HG02870 (cell line): ENCODE results near the gene HARBI1.

Source experiments
- ATAC-seq: cut with Tn5 transposase; IDR thresholded peaks from one replicate; pipeline ENCODE4 v1.9.1; 2021; ENCODE audit warnings: mild to moderate bottlenecking, moderate library complexity; ENCODE audit not compliant: unreplicated experiment

HARBI1 gene, protein sequence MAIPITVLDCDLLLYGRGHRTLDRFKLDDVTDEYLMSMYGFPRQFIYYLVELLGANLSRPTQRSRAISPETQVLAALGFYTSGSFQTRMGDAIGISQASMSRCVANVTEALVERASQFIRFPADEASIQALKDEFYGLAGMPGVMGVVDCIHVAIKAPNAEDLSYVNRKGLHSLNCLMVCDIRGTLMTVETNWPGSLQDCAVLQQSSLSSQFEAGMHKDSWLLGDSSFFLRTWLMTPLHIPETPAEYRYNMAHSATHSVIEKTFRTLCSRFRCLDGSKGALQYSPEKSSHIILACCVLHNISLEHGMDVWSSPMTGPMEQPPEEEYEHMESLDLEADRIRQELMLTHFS

DNA sequence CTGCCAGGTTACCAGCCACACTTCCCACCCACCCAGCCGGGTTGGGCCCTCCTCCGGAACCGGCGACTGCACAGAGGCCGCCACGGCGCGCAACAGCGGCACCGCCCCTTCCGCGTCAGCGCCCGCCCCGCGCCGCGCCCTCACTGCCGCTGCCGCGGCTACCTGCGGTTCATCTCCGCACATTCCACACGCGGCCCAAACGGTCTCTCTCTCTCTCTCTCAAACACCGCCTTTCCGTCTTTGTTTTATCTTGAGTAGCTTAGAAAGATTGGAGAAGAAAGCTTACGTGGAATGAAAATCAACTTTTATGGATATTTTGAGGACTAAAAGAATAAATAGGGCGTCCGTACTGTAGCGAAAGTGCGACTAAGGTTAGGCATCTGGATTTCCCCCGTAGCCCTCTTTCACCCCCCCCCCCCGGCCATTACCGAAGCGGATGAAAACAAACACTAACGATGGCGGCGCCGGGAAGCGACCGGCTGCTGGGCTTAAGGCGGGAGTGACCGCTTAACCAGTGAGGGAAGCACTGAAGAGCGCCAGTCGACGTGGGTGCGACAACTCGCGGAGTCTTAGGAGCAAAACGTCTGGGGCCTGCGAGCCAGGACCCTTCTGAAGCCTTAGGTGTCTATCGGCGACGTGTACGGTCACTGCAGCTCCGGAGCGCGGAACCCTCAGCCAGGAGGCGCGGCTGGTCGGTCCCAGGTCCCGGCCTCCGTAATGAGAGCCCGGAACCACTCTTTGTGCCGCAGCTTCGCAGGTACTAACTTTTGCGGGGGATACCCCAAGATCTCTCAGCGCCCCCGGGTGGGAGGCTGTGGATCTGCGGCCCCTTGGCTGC lies at the start of gene HARBI1, which contains the start of gene ATG13:
Gene HARBI1 (minus strand): TSS at position 94 of the 838 bp plus-strand sequence. CDS start 990 bp downstream, outside the sequence.
Gene ATG13 (plus strand): TSS at position 420 of the 838 bp plus-strand sequence. CDS start 26,739 bp downstream, outside the sequence.
- ATAC-seq, result peak; percentile 91

DNA sequence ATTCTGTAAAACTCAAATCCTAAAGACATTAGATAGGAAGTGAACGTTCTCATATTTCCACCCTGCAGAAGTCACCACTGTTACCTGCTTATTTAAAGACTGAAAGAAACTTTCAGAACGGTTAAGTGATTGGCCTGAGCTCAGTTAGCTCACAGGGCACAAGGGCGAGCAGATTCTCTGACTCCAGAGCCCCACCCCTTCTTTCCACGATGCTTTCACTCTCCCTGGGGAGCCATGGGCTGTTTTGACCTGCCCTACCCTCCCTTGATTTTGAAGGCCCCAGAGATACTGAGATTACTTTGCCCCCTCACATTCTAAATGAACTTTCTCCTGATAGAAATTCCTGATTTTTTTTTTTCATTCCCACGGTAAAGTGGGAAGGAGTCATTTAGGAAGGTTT lies 49.5 kb upstream of the HARBI1 start:
- ATAC-seq, result no peak

DNA sequence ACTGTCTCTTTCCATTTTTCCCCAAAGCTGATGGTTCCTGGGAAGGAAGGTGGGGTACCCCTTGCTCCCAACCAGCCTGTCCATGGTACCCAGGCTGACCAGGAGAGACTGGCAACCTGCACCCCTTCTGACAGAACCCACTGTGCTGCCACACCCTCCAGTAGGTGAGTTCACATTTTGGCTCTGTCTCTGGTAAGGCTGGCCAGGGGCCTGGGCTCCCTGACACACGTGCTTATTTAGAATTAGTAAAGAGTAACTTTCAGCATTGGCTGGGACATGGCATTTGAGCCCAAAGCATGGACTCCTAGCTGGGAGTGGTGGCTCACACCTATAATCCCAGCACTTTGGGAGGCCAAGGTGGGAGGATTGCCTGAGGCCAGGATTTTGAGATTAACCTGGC lies 48.3 kb upstream of the HARBI1 start:
- no peak for ATAC-seq

DNA sequence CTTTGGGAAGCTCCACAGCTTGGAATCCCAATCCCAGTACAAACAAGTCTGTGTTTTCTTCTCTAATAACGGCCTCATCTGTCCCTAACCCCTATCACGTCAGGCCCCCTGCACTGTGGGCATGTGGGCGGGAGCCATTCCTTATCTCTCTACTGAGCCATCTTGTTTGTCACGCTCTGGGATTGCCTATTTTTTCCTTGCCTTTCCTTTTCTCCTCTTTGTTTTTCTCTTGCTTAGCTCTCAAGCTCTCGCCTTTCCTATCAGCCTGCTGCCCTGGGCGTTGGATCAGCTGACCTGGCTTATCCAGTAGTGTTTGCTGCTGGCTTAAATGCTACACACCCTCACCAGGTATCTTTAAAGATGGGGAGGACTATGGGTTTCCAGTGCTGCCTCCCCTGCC lies 47.6 kb upstream of the HARBI1 start:
- no peak for ATAC-seq

DNA sequence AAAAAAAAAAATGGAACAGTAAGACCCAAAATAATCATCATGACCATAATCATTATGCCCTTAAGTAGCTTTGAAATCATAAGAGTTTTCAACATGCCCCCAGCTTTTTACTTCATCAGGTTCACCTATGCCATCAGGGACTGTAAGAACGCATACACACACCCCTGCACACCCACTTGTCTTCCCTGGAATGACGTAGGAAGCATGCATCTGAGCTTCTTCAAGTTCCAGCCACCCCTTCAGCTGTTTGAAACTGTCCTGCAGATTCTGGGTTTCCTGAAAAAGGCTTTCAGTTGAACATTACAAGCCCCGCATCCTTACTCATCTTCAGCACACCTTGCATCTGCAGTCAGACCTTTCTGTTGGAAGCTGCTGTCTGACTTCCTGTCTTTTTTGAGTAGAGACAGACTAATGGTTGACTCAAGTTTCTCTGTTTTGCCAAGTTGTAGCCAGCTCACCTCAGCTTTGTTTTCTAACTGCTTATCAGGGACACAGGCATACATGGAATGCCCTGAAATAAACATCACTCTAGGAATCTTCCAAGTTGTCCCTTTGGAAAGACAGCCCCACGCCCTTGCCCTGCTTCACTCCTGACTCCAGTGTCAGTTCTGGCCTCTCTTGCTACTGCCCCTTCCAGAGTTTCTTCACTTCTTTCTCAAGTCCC lies 46.4 kb upstream of the HARBI1 start:
- ATAC-seq, result no peak

DNA sequence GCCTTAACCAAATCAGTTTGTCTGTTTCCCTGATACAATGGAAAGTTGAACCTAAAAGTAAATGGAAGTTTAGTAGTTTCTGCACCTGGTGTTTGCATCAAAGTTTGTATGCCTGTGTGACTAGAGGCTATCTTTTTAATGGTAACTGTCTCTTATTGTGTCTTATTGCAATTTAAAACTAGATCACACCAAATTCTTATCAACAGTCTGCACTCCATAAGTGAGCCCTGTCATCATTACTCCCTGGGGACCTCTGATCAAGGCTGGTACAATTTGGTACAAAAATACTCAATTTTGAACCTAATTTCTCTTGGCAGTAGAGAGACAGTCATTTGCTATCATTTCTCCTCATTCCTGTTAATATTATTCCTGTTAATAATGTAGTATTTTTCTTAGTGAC lies 45.3 kb upstream of the HARBI1 start:
- no peak for ATAC-seq

DNA sequence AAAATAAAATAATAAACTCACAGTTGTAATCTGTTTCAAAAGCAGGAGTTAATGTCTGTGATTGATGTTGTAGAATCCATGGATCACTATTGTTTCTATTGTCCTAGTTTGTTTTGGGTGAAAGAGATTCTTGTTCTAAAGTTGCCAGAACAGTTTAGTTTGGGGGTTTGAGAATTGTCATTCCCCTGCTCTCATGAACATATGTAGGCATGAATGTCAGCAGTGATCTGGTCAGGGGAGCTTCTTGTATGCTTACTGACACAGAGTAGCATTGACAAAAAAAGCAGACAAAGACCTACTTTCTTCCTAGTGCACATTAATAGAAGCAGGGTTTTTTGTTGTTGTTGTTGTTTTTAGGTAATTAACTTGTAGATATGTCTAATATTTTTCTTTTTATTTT lies 44.8 kb upstream of the HARBI1 start:
- ATAC-seq, result no peak

DNA sequence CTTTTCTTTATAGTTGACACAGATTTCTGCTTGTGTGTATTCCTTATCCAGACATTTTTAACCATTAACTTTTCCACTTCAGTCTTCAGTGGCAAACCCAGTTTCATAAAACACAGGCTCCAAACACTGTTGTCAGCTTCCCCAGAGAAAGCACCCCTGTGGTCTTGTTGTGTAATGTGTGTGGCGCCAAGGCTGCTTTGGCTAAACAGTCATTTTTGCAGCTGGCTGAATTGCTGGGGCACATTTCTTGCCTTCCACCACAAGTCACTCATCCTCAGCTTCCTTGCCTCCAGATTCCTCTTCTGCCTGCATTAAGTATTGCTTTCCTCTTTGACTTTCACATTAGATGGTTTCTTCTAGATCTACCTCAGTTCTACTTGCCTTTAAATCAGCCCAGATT lies 42.9 kb upstream of the HARBI1 start:
- no peak for ATAC-seq

DNA sequence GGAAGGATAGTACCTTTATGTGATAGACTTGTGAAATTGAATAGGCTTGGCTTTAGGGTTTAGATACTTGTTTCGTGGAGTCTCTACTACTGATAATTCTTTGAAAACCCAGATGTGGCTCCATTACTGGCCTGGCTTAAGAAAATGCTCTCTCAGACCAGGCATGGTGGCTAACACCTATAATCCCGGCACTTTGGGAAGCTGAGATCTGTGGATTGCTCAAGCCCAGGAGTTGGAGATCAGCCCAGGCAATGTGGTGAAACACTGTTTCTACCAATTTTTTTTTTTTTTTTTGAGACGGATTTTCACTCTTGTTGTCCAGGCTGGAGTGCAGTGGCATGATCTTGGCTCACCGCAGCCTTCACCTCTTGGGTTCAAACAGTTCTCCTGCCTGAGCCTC lies 41.2 kb upstream of the HARBI1 start:
- no peak for ATAC-seq

DNA sequence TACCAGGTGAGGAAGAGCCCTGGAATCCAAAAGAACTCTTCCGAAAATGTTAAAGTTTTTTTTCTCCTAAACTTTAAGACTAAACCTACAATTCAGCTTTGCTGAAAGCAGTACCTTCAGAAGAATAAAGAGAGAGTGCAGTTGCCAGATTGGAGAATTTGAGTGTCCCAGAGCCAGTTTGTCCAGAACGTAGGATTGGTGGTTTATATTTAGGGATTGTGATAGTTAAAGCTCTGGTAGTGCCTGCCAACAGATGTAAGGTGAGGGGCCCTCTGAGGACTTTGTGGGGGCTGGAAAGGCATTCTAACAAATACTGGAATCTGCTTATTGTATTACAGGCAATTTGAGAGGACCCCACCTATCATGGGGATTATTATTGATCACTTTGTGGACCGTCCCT lies 40.2 kb upstream of the HARBI1 start:
- ATAC-seq, result no peak

DNA sequence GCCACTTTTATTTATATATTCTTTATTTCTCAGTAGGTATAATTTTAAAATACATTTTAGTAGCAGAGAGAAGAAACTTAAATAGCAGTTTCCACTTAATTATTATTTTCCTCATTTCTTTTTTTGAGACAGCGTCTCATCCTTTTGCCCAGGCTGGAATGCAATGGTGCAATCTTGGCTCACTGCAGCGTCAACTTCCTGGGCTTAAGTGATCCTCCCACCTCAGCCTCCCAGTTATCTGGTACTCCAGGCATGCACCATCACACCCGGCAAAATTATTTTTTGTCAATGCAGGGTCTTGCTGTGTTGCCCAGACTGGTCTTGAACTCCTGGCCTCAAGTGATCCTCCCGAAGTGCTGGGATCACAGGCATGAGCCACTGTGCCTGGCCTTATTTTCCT lies 38.6 kb upstream of the HARBI1 start:
- ATAC-seq, result no peak

DNA sequence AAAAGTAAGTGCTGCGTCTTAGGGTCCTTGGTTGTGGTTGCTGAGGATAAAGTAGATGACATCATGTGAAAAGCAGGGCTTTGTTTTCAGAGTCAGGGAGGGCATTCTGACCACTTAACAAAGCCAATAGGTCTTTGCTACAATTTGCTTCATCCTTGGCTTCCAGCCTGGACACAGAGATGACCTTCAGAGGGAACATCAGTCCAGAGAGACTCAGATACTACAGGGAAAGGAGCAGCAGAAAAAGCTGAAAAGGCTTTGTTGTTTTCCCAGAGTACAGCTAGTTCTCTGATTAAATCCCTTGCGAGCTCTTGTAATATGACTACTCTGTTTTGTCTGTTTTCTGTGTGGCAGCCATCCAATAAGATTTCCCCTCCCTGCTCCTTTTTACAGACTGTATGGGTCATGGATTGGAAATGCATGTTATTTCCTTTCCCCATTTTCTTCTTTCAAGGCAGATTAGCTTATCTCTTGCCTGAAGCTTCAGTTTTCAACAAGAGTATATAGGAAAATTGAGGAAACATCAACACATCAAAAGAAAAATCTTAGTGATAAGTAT lies 32.2 kb upstream of the HARBI1 start:
- ATAC-seq, result no peak

DNA sequence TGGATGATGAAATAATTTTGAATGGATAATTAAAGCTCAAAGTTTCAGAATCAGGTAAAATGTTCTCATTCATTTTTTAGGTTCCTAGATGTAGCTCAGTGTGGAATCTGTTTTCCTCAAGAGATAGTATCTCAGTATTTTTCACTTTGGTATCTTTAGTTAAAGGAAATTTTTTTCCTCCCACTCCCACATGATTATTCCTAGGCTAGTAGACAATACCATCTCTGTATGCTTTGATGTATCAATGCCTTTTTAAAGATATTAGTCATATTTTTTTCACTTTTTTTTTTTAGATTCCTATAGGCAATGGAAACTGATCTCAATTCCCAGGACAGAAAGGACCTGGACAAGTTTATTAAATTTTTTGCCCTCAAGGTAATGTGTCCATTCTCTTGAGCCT lies 27.0 kb upstream of the HARBI1 start:
- no peak for ATAC-seq

DNA sequence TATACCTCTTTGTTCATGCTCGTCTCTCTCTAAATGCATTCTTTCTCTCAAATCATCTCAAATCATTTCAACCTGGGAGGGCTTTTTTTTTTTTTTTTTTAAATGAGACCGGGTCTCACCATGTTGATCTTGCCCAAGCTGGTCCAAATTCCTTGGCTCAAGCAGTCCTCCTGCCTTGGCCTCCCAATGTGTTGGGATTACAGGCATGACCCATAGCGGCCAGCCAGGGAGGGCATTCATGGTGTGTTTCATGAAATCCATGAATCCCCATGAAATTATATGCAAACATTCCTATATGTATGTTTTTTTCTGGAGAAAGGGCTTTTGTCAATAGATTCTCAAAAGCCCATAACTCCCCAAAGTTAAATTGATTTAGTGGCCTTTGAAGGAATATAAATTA lies 26.5 kb upstream of the HARBI1 start:
- no peak for ATAC-seq

DNA sequence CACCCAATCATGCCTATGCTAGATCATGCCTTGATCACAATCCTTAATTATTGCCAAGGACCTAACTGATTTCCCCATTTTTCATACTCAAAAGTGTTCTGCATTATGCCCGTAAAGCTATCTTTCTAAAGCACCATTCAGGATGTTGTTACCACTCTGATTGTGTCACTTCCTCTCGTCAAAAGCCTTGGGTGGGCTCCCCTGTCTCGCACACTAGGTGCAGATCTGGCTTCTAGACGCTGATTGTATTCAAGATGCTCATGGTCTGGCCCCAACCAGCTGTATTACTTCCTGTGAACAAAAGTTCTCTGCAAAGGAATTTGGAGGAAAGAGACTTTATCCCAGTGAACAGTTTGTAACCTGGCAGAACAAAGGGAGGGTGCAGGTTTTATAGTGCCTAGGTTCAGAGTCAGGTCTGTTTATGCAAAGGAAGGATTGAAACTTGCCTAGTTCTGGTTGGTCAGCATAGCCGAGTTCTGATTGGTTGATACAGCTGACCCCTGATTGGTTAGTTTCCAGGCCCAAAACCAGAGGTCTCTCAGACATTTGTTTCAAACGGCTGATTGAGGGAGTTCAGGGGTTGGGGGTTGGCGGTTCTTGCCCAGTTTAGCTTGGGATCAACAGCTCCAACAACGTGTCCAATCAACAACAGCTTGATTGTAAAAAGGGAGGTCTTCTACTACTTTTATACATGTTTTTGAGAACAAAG lies 25.8 kb upstream of the HARBI1 start:
- ATAC-seq, result no peak

DNA sequence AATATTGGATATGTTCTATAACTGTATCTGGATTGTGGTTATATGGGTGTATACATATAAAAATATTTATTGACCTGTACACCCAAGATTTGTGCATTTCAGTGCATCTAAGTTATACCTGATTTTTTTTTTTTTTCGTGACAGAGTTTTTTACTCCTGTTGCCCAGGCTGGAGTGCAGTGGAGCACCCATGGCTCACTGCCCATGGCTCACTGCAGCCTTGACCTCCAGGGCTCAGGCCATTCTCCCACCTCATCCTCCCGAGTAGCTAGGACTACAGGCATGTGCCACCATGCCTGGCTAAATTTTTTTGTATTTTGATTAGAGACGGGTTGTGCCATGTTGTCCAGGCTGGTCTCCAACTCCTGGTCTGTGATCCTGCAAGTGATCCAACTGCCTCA lies 24.6 kb upstream of the HARBI1 start:
- ATAC-seq, result no peak

DNA sequence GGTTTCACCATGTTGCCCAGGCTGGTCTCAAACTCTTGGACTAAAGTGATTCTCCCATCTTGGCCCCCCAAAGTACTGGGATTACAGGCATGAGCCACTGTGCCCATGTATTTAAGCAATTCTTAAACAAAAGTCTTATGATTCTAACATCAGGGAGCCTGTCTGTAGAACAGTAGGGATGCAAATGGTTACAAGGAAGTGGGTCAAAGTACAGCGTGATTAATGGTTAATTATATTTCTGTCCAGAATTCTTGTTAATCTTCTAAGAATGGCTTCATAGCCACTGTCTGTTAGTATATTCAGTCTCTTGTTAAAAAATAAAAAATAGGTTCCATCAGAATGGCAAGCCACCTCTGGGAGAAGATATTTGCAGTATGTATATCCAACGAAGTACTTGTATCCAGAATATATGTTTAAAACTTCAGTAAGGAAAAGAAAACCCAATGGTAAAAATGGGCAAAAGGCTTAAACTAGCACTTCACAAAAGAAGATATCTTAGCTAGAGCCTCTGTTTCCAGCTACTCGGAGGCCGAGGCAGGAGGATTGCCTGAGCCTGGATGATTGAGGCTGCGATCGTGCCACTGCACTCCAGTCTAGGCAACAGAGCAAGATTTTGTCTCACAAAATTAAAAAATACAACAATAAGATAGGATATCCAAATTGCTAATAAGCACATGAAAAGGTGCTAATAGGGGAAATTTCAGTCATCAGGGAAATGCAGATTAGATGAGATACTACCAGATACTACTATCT lies 23.2 kb upstream of the HARBI1 start:
- no peak for ATAC-seq

DNA sequence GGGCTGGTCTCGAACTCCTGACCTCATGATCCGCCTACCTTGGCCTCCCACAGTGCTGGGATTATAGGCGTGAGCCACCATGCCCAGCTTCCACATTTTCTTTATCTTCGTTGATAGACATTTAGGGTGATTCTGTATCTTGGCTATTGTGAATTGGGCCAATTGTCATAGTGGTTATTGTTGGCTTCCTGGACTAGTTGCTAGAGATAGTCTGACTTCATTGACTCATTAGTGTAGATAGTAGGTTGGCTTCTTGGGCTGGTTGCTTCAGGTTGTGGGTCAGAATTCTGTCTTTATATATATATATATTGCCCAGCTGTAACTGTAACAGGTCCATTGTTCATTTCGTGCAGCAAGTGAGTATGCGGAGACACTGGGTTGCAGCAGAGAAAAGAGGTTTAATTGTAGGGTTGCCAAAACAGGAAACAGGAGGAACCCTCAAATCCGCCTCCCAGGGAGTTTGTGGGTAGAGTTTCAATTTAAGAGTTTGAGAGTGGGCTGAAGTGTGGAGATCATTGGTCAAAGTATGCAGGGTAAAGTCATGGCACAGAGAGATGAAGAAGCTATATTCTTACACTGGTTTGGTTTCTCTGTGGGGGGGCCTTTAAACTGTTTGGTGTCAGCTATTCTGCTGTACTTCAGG lies 22.3 kb upstream of the HARBI1 start:
- ATAC-seq, result no peak

DNA sequence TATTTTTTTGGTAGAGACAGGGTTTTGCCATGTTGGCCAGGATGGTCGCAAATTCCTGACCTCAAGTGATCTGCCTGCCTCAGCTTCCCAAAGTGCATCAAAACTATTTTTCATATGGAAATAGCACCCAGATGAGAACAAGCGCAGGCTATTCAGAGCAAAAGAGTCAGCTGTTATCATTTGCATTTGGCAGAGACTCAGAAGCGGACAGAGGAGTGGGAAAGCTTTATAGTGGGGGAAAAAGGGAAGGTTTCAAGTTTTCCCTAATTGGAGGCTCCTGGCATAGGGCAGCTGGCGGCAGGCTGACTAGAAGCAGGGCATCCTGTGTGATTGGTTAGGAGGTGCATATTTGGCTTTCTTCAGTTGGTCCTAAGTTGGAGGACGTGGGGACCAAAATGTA lies 20.5 kb upstream of the HARBI1 start:
- ATAC-seq, result no peak
